Ramos (cell line): ENCODE results near the gene KIAA1958.
"Not testable (repeated sequence)": the region's sequence is repeated elsewhere in the genome, so short reads cannot be mapped to it uniquely, and the experiment has no call there.

Experiments used
- in situ Hi-C: fragments of 300-500 bp; cut with MboI; formaldehyde crosslinking; loops from one replicate; pipeline ENCODE4 v1.14.3; 2022; ENCODE audit warnings: low sequenced_read_pairs; ENCODE audit not compliant: unreplicated experiment

KIAA1958 gene

DNA sequence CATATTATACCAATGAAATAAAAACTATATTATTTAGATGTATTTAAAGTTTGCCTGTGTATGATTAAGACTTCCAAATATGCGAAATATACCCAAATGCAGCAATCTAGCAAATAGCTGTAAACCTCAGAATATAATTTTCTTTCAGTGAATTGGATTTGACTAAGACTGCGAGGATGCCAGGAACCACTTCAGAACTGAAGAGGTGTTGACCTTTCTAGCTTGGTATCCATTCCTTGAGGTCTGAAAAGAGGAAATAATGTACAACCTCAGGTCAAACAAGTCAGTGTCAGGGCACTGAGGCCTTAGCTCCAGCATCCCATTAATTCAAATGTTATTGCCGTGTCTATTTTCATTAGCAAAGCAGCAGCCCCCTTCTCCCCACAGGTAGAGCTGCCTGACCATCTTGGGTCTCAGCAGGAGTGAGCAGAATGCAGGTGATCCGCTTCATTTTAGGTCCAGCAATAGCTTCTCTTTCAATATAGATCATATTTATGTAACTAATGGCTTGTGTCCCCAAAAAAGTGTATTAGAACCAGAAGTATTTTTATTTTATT lies 100.0 kb downstream of the KIAA1958 start:
- in situ Hi-C loops: no loop called here

DNA sequence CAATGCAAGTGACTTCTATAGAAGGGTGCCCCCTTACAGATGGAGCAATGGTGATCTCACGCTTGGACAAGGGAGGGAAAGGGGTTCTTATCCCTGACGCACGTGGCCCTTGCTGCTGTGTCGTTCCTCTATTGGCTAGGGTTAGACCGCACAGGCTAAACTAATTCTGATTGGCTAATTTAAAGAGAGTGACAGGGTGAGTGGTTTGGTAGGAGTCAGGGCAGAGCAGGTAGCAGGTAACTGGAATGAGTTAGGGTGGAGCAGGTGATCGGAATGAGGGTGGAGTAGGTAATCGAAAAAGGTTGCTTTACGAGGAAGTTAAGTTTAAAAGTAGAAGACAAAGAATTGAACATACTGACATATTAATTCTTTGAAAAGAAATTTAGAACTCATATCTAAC lies 105.2 kb downstream of the KIAA1958 start:
- in situ Hi-C loops: not testable (repeated sequence)

DNA sequence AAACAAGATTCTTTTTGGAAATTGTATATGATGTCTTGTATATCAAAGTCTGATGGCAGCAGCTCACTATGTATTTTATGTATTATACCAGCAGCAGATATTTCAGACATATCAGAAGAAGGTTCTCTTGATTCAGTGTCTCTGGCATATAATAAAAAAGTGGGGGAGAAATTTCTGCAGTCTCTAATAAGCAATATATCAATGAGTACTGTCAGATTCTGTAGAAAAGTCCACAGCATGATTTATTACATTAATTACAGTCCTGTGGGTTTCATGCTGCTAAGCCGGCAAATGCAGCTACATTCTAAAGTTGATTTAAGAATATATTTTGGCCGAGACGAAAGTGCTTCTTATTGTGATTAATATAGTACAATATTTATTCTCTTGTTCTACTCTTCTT lies 113.1 kb downstream of the KIAA1958 start:
- in situ Hi-C loops: no loop called here

DNA sequence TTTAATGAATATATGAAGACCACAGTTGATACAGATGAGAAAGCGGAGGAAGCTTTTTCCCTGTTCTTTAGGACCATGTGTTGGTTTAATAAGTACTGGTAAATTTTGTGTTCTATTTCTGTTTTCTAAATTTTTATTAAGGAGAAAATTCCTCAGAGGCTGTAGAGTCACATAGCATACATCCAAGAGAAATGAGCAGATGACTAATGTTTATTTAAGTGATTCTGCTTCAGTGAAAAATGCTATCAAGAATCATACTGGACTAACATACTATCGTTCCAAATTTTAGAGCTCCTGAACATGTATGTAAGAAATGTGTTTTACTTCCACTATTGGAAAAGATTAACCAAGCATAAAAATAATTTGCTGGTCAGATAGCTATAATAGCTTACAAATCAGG lies 115.0 kb downstream of the KIAA1958 start:
- in situ Hi-C loops: no loop called here

DNA sequence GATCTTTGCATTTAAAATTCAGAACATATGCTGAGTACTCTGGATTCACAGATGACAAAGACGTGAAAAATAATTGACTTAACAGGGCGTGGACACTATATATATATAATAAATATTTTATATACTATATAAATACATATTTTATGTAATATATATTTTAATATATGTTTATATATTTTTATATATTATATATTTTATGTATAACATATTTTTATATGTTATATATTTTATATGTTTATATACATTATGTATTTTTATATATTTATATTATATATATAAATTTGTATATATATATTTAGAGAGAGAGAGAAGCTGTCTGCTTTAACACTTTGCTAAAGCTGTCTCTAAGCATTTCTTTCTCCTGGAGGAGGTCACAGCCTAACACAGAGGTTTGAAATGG lies 118.2 kb downstream of the KIAA1958 start:
- in situ Hi-C loops: no loop called here

DNA sequence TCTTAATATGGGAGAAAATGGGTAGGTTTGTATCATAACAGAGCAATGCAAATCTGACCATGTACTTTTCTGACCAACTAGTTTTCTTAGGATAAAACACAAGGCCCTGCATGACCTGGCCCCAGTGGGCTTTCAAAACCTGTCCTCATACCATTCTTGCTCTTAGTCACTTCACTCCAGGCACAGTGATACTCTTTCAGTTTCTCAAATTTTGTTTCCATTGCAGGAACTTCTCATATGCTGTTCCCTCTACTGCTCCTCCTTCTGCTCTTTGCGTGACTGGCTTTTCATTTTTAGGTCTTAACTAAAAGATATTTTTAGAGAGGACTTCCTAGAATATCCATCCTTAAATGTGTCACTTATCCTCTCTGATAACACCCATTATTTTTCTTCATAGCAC lies 118.9 kb downstream of the KIAA1958 start:
- in situ Hi-C loops: no loop called here

DNA sequence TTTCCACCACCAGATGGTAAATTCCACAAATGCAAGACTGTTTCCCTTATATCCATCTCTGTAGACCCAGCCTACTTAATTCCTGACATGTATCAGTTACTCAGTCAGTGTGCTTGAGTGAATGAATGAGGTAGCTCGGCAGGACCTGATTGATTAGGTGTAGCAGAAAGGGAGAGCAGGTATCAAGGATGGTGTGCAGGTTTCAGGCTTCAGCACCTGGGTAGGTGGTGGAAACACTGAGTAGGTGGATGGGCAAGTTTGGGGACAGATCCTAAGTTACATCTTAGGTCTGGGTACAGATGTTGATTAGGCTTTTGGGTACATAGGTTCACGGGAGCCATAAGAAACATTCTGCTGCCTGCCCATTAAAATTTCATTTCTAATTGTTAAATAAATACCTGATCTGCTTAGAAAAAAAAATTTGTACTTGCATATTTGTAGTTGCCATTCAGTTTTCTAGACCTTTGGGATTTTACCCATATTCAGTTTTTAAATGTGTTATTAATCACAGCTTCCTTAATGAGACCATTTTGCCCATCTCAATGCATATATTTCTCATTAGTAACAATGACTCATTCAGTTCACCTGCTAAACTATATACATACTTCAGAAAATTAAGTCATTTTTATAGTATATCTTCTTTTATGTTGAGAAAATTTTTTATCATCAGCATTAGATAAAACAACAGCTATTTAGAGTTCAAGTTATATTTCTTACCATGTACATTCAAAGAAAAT lies 119.5 kb downstream of the KIAA1958 start:
- in situ Hi-C loops: no loop called here

DNA sequence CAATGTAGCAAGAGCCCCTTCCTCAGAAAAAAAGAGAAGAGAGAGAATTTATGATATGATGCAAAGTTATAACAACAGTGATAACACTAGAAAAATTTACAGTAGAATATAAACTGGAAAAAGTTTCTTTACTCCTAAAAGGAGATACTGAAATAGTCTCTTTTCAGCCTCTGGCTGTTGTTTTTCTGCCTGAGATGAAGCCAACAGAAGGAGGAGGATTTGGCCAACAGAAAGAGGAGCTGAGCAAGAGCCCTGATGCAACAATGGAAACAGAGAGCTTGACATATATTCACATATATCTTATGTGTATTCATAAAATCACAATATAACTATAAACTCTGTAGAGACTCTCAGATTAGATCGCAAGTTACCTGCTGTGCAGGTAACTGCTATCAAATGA lies 122.2 kb downstream of the KIAA1958 start:
- in situ Hi-C loops: no loop called here

DNA sequence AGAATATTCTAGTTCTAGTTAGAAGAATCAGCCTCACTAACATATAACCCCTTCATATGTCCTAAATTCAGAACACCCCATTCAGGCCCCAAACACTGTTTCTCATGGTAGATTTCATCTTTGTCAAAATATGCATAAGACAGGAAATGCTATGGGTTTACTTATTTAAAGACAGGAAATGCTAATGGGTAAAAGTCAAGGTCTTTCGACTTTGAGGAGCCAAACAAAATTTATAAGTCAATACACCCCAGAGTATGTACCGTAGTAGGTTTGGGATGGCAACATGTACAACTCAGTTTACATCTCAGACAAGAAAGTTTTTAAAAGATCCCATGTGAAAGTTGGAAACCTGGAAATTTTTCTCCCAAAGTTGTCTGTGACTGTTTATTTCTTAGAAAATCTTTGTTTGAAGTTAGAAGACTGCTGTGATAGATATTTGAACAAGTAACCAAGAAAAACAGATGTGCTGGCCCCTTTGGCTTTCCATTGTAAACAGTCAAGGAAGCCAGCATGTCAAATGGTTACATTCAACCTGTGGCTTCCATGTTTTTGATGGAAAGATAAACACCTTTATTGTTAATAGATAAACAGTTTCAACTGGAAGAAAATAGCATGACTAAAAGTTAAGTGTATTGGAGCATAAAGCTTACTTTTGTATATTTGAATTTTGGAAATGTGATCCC lies 129.1 kb downstream of the KIAA1958 start:
- in situ Hi-C loops: no loop called here

DNA sequence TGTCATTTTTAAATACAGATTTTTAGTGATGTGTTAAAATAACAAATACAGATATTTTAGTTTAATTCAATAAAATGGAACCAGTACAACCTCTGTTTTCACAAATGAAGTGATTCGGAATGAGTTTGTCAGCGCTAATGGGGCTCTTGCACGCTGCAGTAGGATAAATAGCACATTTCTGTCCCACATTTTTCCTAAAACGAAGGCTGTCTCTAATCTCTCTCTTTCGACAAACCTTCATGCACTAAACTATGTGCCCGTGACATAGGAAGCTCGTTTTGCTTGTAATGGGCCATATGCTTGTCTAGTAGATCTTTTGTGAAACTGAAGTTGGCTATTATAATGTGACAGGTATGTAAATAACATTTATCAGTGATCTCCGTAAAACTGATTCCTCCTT lies 130.7 kb downstream of the KIAA1958 start:
- in situ Hi-C loops: no loop called here

DNA sequence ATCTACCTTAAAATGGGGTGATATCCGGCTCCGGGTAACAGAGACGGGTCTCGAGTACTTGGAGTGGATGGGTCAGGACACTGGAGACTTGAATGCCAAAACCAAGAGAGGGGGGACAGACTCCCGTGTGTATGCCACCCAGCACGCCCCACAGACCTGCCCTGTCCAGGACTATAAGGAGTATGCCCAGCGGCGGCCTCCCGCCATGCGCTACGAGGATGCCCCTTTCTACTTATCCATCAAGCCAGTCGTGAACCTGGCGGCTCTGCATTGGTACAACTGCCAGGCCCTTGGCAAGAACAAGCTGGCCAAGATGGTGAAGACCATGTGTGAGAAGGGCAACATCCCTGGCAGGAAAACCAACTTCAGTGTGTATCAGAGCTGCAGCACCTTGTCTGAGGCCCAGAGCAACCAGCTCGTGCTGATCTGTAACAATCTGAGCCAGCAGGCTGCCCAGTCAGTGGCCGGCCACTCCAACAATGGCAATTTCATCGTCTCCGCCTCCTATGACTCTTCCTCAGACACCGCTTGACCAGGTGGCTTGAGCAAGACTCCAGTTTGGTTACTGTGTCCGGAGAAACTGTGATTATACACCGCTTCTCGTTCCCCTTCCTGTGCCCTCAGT lies 131.9 kb downstream of the KIAA1958 start:
- in situ Hi-C loops: no loop called here

DNA sequence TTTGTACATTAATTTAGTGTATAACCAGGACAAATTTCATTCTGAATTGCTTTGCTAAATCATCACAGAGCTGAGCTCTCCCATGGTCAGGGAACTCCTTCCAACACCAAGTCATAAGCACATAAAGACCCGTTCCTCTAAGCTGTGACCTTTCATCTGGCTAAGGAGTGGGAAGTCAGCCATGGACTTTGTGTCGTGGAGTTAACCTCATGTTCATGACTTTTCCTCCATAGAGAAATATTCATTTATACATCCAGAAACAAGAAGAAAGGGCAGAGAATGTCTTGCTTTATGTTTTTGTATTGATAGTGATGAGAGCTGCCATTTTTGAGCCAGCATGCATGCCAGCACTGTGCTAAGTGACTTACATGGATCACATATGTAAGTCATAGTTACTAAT lies 133.8 kb downstream of the KIAA1958 start:
- in situ Hi-C loops: no loop called here

DNA sequence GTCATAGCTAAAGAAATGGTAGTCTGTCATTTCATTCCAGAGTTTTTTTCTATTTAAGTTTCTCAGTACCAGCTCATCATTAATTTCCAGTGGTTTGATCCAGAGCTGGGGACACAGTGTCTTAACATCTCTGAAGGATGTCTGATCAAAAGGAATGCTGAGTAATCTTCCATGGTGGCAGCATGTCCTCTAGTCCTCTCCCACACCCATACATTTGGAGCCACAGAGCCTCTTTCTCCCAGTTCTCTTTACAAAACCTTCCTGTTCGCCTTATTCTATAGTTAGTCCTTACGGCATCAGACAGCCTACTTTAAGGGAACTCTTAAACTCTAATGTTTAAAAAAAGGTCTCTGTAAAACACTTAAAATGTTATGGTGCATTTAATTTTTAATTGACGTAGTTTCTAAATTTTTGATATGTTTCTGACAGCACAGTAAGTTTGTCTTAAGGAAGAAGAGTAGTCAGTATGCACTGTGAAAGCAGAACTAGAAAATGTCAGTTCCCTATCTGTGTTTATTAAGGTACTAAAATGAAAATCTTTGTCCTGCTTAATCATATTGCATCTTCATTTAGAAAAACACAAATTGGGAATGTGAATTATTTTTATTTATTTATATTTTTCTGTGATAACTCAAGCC lies 134.5 kb downstream of the KIAA1958 start:
- in situ Hi-C loops: no loop called here

DNA sequence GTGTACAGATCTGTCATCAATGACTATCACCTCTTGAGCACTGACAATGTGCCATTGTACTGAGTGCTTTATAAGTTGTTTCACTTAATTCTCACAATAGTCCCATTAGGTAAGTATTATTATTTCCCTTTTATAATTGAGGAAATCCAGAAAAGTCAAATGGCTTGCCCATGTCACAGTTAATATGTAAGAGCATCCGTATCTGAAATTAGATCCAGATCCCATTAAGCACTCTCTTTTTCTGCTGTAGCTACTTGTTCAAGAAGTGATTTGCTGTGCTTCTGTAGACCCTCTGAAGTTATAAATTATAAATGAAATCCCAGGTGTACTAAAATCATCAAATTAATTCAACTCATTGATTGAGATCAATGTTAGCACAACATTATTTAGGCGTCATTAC lies 136.6 kb downstream of the KIAA1958 start:
- in situ Hi-C loops: no loop called here

DNA sequence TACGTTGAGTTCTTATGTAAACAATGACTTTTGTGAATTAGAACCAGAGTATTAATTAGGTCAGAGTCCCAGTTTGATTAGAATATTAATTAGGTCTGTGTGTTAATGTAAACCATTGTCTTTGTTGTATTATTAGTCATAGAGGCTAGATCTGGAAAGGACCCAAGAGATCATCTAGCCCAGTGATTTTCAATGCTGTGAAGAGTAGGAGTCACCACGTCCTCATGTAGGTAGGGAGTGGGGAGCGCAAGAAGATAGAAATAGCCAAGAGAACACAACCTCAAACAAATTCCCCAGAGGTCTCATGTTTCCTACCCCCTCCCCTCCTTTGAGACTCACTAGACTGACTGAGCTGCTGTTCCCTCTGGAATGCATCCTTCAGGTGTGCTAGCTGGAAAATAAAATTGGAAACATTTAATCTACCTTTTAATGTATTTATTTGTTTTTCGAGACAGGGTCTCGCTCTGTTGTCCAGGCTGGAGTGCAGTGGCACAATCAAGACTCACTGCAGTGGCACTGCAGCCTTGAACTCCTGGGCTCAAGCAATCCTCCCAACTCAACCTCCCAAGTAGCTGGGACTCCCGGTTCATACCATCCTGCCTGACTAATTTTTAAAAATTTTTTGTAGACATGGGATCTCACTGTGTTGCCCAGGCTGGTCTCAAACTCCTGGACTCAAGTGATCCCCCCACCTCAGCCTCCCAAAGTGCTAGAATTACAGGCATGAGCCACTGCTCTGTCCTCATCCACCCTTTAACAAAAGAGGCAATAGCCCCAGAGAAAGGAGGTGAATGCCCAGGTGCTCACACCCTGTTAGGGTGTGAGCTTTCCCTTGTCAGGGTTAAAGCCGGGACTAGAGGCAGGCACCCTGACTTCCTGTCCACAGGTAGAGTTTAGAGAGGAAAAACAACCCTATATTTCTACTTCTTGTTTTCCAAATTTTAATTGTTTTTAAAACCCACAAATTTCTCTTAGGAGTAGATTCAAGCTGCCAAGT lies 138.4 kb downstream of the KIAA1958 start:
- in situ Hi-C loops: no loop called here

DNA sequence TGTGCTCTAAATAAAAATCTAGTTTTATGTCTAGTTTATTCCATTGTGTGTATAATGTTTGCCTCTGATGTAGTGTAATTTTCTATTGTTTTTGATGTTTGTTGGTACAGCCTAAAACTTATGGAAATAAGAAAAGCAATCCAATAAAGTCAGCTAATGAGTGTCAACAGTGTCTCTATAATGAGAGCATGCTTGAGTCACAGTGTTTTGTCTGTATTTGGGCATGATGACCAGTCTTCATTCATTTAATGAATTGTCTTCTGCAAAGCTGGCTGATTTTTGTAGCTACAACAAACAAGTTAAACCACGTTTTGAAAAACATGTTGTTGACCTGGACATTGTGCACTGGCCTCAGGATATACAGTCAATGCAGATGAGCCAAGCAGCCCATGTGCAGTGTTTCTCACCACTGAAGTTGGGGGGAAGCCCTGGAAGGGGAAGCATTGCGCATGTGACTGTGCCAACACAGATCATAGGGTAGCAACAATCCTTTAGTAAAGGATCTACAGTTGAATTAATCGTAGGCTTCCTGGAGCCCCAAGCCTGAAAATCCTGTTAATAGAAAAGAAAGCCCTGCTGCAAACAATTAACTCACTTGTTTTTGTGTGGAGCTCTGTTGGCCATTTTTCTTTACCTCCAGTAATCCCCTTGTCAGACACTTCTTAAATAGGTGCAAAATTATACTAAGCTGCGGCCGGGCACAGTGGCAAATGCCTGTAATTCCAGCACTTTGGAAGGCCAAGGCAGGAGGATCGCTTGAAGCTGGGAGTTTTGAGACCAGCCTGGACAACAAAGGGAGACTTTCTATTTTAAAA lies 143.3 kb downstream of the KIAA1958 start:
- in situ Hi-C loops: no loop called here

DNA sequence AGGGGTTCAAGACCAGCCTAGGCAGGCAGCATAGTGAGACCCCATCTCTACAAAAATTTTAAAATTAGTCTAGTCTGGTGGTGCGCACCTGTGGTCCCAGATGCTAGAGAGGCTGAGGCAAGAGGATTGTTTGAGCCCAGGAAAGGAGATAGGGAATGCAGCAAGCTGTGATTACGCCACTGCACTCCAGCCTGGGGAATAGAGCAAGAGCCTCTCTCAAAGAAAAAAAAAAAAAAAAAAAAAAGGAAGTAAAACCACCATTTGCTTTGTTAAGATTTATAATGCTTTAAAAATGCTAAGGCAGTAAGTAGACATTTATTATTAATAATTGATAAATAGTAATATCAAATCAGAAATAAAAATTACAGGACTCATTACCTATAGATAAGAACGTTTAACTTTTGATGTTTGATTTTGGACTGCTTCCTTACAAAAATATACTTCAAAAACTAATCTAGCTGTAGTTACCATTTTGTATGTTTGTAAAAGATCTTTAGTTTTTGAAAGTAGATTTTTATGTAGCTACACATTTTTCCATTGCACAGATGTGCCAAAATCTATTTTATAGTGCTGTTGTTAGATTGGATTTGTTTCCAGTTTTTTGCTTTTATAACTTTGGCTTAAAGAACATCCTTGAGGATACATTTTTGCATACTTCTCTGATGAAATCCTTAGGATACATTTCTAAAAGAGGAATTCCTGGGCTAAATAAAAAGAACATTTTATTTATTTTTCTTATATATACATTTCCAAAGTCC lies 144.9 kb downstream of the KIAA1958 start:
- in situ Hi-C loops: no loop called here

DNA sequence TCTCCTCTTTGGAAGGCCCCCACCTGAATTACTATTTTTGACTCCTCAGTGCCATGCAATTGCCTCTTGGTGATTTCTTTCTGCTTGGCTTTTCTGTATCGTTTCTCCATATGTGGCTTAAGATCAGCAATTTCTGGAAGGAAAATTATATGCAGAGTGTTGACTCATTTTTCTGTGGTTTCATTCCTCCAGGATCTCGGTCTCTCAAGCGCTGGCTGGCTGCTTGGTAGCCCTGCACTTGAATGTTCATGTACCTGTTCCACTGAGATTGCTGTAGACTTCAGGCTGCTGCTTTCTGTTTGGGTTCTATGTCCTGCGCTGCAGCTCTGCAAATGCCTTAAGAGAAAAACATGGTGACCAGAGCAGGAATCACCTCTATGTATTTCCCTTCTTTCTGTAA lies 153.7 kb downstream of the KIAA1958 start:
- in situ Hi-C loops: no loop called here
